Activated naive CD4-positive, alpha-beta T cell treated with anti-CD3 and anti-CD28 coated beads for 36 hours (primary cell): ENCODE measurements around the gene PNRC2. TPM values are rescaled to one million over a fixed set of nuclear protein-coding genes. Genes with fewer than 3 reads are reported as not detected.
"Not testable (repeated sequence)": the region's sequence is repeated elsewhere in the genome, so short reads cannot be mapped to it uniquely, and the experiment has no call there.

Source experiments
- CTCF ChIA-PET: fragments of 350-600 bp; sonication (Branson Sonifier 250); formaldehyde crosslinking; loops from one replicate; lab custom pipeline; 2021; ENCODE audit warnings: antibody characterized with exemption; lab: Charles Lee
- DNase-seq: peaks from one replicate; pipeline ENCODE4 v3.0.0-alpha.2; 2020
- H3K27ac Mint-ChIP-seq: one replicate; pipeline ENCODE4 v1.8.0; 2021; ENCODE audit warnings: mild to moderate bottlenecking, mixed read lengths
- H3K27me3 Mint-ChIP-seq: one replicate; pipeline ENCODE4 v1.8.0; 2021; ENCODE audit warnings: low read depth, mixed read lengths
- H3K36me3 Mint-ChIP-seq: one replicate; pipeline ENCODE4 v1.8.0; 2021; ENCODE audit warnings: low read depth, mixed read lengths
- H3K4me1 Mint-ChIP-seq: one replicate; pipeline ENCODE4 v1.8.0; 2021; ENCODE audit warnings: low read depth, mixed read lengths
- H3K4me3 Mint-ChIP-seq: one replicate; pipeline ENCODE4 v1.8.0; 2021; ENCODE audit warnings: mild to moderate bottlenecking, moderate library complexity, mixed read lengths
- H3K9me3 Mint-ChIP-seq: one replicate; pipeline ENCODE4 v1.8.0; 2021; ENCODE audit warnings: mixed read lengths
- intact Hi-C: fragments of 100-400 bp; cut with micrococcal nuclease; formaldehyde crosslinking; loops from one replicate; pipeline ENCODE4 v1.15.1; 2023
- total RNA-seq, 2 experiments: library from RNA; stranded (reverse); gene quantifications; one replicate each; pipeline ENCODE4 v1.2.3, GENCODE V29; 2021

The PNRC2 gene
- total RNA-seq, 2 experiments from 2014 or later, result 178 to 209 TPM

DNA sequence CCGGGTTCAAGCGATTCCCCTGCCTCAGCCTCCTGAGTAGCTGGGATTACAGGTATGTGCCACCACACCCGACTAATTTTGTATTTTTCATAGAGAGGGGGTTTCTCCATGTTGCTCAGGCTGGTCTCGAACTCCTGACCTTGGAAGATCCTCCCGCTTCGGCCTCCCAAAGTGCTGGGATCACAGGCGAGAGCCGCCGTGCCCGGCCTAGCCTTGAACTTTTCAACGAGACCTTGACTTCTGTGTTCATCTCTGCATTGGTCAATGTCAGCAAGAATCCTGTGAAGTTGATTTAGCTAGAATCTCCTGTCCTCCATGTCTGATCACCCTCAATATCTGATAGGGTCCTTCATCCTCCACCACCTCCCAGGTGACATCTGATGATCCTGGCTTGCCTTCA, 35.0 kb upstream of the PNRC2 start:
- DNase-seq, result no peak
- Mint-ChIP-seq H3K27me3 (no peaks in the 10 kb centered on the region), H3K27ac (no peak overlapping the region), H3K4me3 (no peak overlapping the region), H3K9me3 (no peaks in the 10 kb centered on the region), H3K4me1 (peaks cover 2% of the 10 kb centered on the region), H3K36me3 (no peaks in the 10 kb centered on the region)
- CTCF ChIA-PET, result no interaction called here
- intact Hi-C loops, result no loop called here

DNA sequence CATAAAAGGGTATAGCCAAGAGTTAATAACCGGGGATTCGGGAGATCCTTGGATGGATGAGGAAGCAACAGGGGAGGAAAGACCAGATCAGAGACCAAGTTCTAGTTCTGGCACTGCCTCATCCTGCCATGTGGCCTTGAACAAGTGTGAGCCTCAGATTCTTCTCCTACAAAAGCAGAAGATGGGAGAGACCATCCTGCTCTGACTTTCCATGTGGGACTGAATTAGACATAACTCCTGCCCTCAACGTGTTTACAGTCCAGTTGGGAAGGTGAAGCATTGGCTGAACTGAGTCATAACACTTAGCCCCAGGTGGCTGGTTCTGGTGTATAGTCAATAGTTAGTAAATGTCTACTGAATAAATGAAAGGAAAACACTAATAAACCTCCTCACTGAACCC, 34.3 kb upstream of the PNRC2 start:
- Mint-ChIP-seq H3K27me3 (no peaks in the 10 kb centered on the region), H3K36me3 (no peaks in the 10 kb centered on the region), H3K4me3 (no peak overlapping the region), H3K27ac (no peak overlapping the region), H3K9me3 (no peaks in the 10 kb centered on the region), H3K4me1 (no peaks in the 10 kb centered on the region)
- no peak for DNase-seq
- intact Hi-C loops, result no loop called here
- CTCF ChIA-PET, result no interaction called here

DNA sequence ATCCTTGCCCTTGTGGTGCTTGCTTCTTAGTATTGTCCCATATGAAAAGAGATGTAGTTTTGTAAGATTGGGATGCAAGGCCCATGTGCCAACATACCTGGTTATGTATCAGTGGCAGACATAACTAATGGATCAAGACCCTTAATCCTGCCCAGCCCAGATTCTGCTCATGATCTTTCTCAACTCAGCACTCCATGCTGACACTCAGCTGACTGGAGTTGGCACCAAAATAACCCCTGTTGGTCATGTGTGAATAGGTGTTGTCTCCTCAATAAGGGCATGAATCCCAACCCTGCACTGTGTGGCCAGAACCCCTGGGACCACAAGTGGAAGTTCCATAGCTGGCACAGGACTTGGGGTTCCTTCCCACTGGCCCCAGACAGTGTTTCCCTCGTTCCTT, 32.5 kb upstream of the PNRC2 start:
- H3K27me3 Mint-ChIP-seq, result no peaks in the 10 kb centered on the region
- intact Hi-C loops, result no loop called here
- H3K9me3 Mint-ChIP-seq, result no peaks in the 10 kb centered on the region
- H3K27ac Mint-ChIP-seq, result no peak overlapping the region
- no peaks in the 10 kb centered on the region for H3K4me1 Mint-ChIP-seq
- no peaks in the 10 kb centered on the region for H3K36me3 Mint-ChIP-seq
- CTCF ChIA-PET, result no interaction called here
- DNase-seq, result no peak
- no peak overlapping the region for H3K4me3 Mint-ChIP-seq

DNA sequence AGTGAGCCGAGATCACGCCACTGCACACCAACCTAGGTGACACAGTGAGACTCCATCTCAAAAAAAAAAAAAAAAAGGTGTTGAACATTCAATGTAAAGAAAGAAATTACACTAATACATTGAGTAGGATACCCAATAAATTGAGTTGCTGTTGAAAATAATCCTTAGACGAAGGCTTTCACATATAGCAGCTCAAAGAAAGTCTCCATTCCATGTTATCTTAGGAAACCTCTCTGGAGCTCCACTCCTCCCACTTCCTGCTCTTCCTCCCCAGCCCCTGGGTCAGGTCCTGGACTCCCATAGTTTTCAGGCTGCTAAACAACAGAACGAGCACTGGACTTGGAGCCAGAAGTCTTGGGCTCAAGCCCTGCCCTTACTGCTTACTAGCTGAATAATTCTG, 30.8 kb upstream of the PNRC2 start:
- CTCF ChIA-PET, result interaction anchor here (0.6 to 0.8 kb wide), 2 partner anchors 65 to 238 kb away, joined by 3 read pairs; no protein-coding TSS in a partner anchor
- H3K4me1 Mint-ChIP-seq, result no peaks in the 10 kb centered on the region
- H3K4me3 Mint-ChIP-seq, result no peak overlapping the region
- intact Hi-C loops, result no loop called here
- no peak overlapping the region for H3K27ac Mint-ChIP-seq
- no peaks in the 10 kb centered on the region for H3K9me3 Mint-ChIP-seq
- no peak for DNase-seq
- no peaks in the 10 kb centered on the region for H3K36me3 Mint-ChIP-seq
- H3K27me3 Mint-ChIP-seq, result no peaks in the 10 kb centered on the region

DNA sequence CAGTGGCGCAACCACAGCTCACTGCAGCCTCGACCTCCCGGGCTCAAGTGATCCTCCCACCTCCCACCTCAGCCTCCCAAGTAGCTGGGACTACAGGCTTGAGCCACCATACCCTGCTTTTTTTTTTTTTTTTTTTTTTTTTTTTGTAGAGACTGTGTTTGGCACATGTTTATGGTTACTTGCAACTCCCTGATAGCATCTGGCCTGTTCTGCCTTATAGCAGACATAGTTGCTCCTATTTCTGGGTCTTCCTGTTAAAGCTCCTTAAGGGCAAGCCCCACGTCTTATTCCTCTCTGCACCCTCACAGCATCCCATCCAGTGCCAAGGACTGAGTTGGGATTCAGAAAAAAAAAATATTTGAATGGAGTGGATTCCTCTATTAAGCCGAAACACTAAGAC, 29.4 kb upstream of the PNRC2 start:
- no peak overlapping the region for H3K27ac Mint-ChIP-seq
- H3K4me1 Mint-ChIP-seq, result no peaks in the 10 kb centered on the region
- no peaks in the 10 kb centered on the region for H3K36me3 Mint-ChIP-seq
- CTCF ChIA-PET, result interaction anchor here (1.2 kb wide), 1 partner anchor 121 kb away, joined by 4 read pairs; no protein-coding TSS in a partner anchor
- no peak overlapping the region for H3K4me3 Mint-ChIP-seq
- H3K9me3 Mint-ChIP-seq, result no peaks in the 10 kb centered on the region
- DNase-seq, result no peak
- no peaks in the 10 kb centered on the region for H3K27me3 Mint-ChIP-seq
- intact Hi-C loops, result no loop called here

DNA sequence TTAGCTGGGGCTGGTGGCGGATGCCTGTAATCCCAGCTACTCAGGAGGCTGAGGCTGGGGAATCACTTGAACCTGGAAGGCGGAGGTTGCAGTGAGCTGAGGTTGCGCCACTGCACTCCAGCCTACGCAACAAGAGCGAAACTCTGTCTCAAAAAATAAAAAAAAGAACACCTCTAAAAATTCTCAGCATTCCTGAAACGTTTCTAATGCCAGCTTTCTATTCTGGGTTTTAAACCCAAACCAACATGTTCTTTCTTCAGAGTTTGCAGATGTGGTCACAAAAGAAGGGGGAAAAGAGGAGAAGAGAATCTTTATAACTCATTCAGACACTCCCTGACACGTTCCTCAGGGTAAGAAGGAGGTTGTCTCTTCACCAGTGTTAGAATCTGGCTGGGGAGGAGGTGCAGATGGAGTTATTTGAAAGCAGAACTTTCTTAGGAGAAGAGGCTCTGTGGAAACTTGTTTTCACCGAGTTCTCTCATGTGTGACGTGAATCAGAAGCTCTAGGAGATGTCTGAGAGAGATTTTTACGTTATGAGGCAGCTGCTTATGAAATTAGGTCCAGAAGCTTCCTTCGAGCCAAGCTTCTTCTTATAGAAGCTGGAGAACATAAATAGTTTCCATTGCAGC, 28.7 kb upstream of the PNRC2 start:
- DNase-seq, result no peak
- Mint-ChIP-seq H3K4me1 (no peaks in the 10 kb centered on the region), H3K27ac (no peak overlapping the region), H3K4me3 (no peak overlapping the region), H3K27me3 (no peaks in the 10 kb centered on the region), H3K36me3 (no peaks in the 10 kb centered on the region), H3K9me3 (no peaks in the 10 kb centered on the region)
- intact Hi-C loops, result no loop called here
- CTCF ChIA-PET, result interaction anchor here (1.2 to 1.4 kb wide), 2 partner anchors 120 to 121 kb away, joined by 3 to 4 read pairs; no protein-coding TSS in a partner anchor

DNA sequence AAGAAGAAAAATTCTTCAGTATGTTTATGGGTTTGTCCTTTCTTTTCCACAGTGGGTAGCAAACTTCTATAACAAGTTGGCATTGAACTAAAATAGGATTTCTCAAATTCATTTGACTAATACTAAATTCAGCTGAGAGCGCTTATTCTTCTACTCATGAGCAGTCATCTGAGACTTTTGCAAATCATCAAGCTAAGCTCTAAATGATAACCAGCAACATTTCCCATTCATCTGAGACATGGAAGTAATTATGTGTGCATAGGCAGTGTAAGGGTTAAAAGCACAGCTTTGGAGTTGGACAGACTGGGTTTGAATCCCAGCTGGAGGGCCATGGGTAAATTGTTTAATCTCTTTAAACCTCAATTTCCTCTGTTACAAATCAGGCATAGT, 28.1 kb upstream of the PNRC2 start:
- Mint-ChIP-seq H3K4me1 (no peaks in the 10 kb centered on the region), H3K4me3 (no peak overlapping the region), H3K36me3 (no peaks in the 10 kb centered on the region), H3K9me3 (no peaks in the 10 kb centered on the region), H3K27ac (no peak overlapping the region), H3K27me3 (no peaks in the 10 kb centered on the region)
- intact Hi-C loops, result no loop called here
- CTCF ChIA-PET, result interaction anchor here (1.2 to 1.4 kb wide), 2 partner anchors 121 to 122 kb away, joined by 3 to 4 read pairs; no protein-coding TSS in a partner anchor
- DNase-seq, result no peak

DNA sequence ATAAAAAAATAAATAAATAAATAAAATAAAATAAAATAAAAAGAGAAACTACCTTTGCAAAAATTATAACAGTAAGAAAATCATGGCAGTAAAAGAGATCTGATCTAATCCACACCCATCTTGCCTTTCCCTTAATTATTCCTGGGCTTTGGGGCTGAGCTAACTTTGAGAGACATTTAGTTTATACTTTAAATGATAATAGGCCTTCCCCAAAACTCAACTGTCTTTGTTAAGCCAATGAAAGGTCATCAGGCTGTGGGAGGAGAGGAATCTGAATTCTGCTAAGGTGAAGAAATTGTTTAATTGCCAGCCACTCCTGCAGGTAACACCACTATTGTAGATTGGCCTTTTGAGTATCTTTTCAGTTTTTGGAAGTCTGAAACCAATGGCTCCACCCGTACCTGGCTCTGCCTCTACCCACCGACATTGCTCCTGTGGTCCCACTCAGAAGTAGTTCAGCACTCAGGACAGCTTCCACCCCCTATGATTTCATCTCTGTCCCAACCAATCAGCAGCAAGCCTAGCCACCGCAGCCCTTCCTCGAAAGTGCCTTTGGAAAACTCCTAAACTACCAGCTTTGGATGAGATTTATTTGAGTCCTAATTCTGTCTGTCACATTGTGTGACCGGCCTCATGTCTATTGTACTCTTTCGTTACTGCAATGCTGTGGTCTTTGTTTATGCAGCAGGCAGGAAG, 23.0 kb upstream of the PNRC2 start:
- H3K36me3 Mint-ChIP-seq, result no peaks in the 10 kb centered on the region
- no peaks in the 10 kb centered on the region for H3K9me3 Mint-ChIP-seq
- H3K4me1 Mint-ChIP-seq, result no peaks in the 10 kb centered on the region
- H3K27ac Mint-ChIP-seq, result no peak overlapping the region
- intact Hi-C loops, result no loop called here
- no peaks in the 10 kb centered on the region for H3K27me3 Mint-ChIP-seq
- no peak for DNase-seq
- H3K4me3 Mint-ChIP-seq, result no peak overlapping the region
- CTCF ChIA-PET, result interaction anchor here (0.6 kb wide), 1 partner anchor 458 kb away, joined by 3 read pairs; no protein-coding TSS in a partner anchor

DNA sequence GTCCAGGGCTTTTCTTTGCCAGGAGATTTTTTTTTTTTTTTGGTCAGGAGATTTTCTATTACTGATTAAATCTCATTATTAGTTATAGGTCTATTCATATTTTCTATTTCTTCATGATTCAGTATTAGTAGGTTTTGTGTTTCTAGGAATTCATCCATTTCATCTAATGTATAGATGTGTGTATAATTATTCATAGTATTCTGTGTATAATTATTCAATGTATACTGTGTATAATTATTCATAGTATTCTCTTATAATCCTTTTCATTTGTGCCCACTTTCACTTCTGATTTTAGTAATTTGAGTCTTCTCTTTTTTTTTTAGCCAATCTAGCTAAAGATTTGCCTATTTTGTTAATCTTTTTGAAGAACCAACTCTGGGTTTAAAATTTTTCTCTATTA, 12.3 kb upstream of the PNRC2 start:
- intact Hi-C loops, result no loop called here
- no peak for DNase-seq
- Mint-ChIP-seq H3K27me3 (no peaks in the 10 kb centered on the region), H3K4me1 (no peaks in the 10 kb centered on the region), H3K9me3 (peaks cover 3% of the 10 kb centered on the region), H3K4me3 (no peak overlapping the region), H3K27ac (no peak overlapping the region), H3K36me3 (no peaks in the 10 kb centered on the region)
- CTCF ChIA-PET, result interaction anchor here (0.5 kb wide), 1 partner anchor 43 kb away, joined by 3 read pairs; no protein-coding TSS in a partner anchor

DNA sequence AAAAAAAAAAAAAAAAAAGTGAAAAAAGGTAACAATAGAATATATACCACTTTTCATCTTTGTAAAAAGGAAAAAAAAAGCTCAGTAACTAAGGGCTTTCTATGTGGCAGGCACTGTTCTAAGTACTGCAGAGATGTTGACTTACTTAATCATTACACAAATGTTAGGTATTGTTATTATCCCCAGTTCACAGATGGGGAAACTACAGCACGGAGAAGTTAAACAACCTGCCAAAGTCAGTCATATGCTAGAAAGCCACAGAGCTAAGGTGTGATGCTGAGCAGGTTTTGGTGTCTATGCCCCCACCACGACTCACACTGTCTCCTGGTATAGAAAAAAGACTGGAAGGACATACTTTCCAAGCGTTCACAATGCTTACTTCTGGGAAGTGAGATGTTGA, 6.6 kb upstream of the PNRC2 start:
- H3K4me1 Mint-ChIP-seq, result peaks cover 27% of the 10 kb centered on the region
- intact Hi-C loops, result loop anchor here (10.0 kb wide), 1 partner anchor 398 kb away; the partner anchor contains the start of gene ID3

DNA sequence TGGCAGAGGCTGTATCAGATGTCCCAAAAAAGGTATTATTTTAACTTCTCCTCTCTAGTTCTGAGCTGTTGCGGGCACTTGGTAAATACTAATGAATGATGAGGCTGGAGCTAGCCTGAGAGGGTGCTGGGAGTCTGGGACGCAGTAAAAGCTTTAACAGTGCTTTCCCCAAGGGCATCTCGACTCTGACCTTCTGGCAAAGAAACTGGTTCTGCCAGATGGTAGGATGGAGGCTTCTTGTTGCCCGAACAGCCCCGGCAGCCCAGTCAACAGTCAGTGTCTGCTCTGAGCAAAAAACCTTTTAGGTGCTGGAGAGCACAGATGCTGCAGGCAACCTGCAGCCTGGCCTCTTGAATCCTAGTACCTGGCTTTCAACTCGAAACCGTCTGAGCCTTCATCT, 2.5 kb upstream of the PNRC2 start:
- CTCF ChIA-PET, result interaction anchor here (0.8 to 1.7 kb wide), 2 partner anchors 8 to 40 kb away, joined by 3 to 5 read pairs; no protein-coding TSS in a partner anchor
- no peak for DNase-seq
- Mint-ChIP-seq H3K27me3 (no peaks in the 10 kb centered on the region), H3K36me3 (peaks cover 25% of the 10 kb centered on the region), H3K27ac (peak overlapping the region; percentile 100), H3K4me3 (no peak overlapping the region), H3K4me1 (peaks cover 44% of the 10 kb centered on the region), H3K9me3 (no peaks in the 10 kb centered on the region)
- intact Hi-C loops, result loop anchor here (5.0 to 10.0 kb wide), 2 partner anchors 402 to 525 kb away; partner anchors contain the start of gene ID3

More for the DNA sequence above, 6.6 kb upstream of the PNRC2 start:
- no peaks in the 10 kb centered on the region for H3K27me3 Mint-ChIP-seq
- no peaks in the 10 kb centered on the region for H3K36me3 Mint-ChIP-seq
- DNase-seq, result no peak
- H3K27ac Mint-ChIP-seq, result no peak overlapping the region
- CTCF ChIA-PET, result interaction anchor here (0.7 to 1.1 kb wide), 3 partner anchors 142 to 288 kb away, joined by 4 to 5 read pairs (median 4); no protein-coding TSS in a partner anchor
- no peaks in the 10 kb centered on the region for H3K9me3 Mint-ChIP-seq
- no peak overlapping the region for H3K4me3 Mint-ChIP-seq

DNA sequence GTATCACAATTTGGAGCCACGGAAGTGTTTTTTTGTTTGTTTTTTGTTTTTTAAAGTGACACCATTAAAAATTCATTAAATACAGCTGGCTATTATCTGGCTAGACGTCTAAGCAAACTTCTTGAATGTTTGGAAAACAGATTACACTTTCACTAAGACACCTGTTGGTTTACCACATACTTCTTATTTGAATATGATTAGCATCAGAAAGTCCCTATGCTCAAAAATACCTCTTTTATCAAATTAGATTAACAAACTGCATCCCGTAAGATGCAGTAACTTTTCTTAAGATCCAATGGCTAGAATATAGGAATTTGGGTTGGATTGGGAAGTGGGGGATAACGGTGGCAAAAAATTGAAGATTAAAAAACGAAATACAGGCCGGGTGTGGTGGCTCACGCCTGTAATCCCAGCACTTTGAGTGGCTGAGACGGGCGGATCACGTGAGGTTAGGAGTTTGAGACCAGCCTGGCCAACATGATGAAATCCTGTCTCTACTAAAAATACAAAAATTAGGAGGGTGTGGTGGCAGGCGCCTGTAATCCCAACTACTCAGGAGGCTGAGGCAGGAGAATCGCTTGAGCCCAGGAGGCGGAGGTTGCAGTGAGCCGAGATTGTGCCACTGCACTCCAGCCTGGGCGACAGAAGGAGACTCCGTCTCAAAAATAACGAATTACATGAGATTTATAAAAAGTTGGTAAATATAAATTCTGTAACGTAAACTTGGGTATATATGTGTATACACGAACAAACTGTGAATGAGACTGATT, 1.4 kb upstream of the PNRC2 start:
- peaks cover 51% of the 10 kb centered on the region for H3K4me1 Mint-ChIP-seq
- CTCF ChIA-PET, result interaction anchor here (0.8 to 1.7 kb wide), 4 partner anchors 8 to 41 kb away, joined by 3 to 6 read pairs (median 4); partner anchors contain the start of gene SRSF10

More for the DNA sequence above, 1.4 kb upstream of the PNRC2 start:
- Mint-ChIP-seq H3K27ac (peak overlapping the region; percentile 100), H3K4me3 (peak overlapping the region; percentile 99), H3K36me3 (peaks cover 27% of the 10 kb centered on the region)
- intact Hi-C loops, result loop anchor here (2.0 to 10.0 kb wide), 5 partner anchors 53 to 524 kb away; partner anchors contain the start of genes HMGCL, ID3 and IFNLR1
- DNase-seq, result peak; percentile 17
- not testable (repeated sequence) for H3K9me3 Mint-ChIP-seq, H3K27me3 Mint-ChIP-seq
